OCI-LY7 (cell line): ENCODE data around the gene FOXN4. TPM values are rescaled to one million over a fixed set of nuclear protein-coding genes. Genes with fewer than 3 reads are reported as not detected.

Experiments
- BruUV-seq: library from RNA; stranded (reverse); fragments of 400-500 nt; replicated peaks from 2 replicates; lab custom pipeline; 2021; lab: Mats Ljungman, UMichigan
- CTCF ChIA-PET: fragments of 300-600 bp; sonication (Branson Sonifier 250); formaldehyde crosslinking; loops from one replicate; lab custom pipeline; 2022; ENCODE audit warnings: antibody characterized with exemption; ENCODE audit not compliant: unreplicated experiment; lab: Charles Lee
- POLR2A ChIA-PET: fragments of 300-600 bp; sonication (Branson Sonifier 250); formaldehyde crosslinking; loops from one replicate; lab custom pipeline; 2022; ENCODE audit warnings: antibody characterized with exemption; lab: Charles Lee
- DNase-seq: peaks from one replicate; pipeline ENCODE4 v3.0.0-alpha.2; 2015; ENCODE audit warnings: low spot score
- H2AFZ ChIP-seq: fragments of 200-600 bp; sonication (generic), shearing (Covaris generic); 2 replicates; pipeline ENCODE4 v1.6.1; 2014; ENCODE audit warnings: mild to moderate bottlenecking, antibody characterized with exemption, low read length, moderate library complexity
- H3K27ac ChIP-seq: fragments of 200-600 bp; sonication (generic); 2 replicates; pipeline ENCODE4 v1.5.1; 2014; ENCODE audit warnings: mixed run types, low read depth, mild to moderate bottlenecking, moderate library complexity, low read length, inconsistent platforms; ENCODE audit not compliant: poor library complexity, severe bottlenecking
- H3K36me3 ChIP-seq: fragments of 200-600 bp; sonication (generic); 2 replicates; pipeline ENCODE4 v1.6.1; 2014; ENCODE audit warnings: mild to moderate bottlenecking, antibody characterized with exemption, low read length, moderate library complexity, mixed read lengths; ENCODE audit not compliant: insufficient read depth
- H3K4me1 ChIP-seq: fragments of 200-600 bp; sonication (generic); 2 replicates; pipeline ENCODE4 v1.5.1; 2014; ENCODE audit warnings: mild to moderate bottlenecking, low read length; ENCODE audit not compliant: insufficient read depth, poor library complexity, severe bottlenecking
- H3K4me2 ChIP-seq: fragments of 200-600 bp; sonication (generic); 2 replicates; pipeline ENCODE4 v1.6.1; 2014; ENCODE audit warnings: mild to moderate bottlenecking, low read length
- H3K4me3 ChIP-seq: fragments of 200-600 bp; sonication (generic); 2 replicates; pipeline ENCODE4 v1.5.1; 2014; ENCODE audit warnings: mild to moderate bottlenecking, low read depth, low read length; ENCODE audit not compliant: poor library complexity, severe bottlenecking
- H3K79me2 ChIP-seq: fragments of 200-600 bp; sonication (generic); 2 replicates; pipeline ENCODE4 v1.6.1; 2016; ENCODE audit warnings: low read depth, mild to moderate bottlenecking, low read length, moderate library complexity, mixed read lengths; ENCODE audit not compliant: insufficient read depth
- H3K9me2 ChIP-seq: fragments of 200-600 bp; sonication (generic); 2 replicates; pipeline ENCODE4 v1.6.1; 2016; ENCODE audit warnings: mild to moderate bottlenecking, low read length, mixed read lengths; ENCODE audit not compliant: insufficient read depth
- H3K9me3 ChIP-seq: fragments of 200-600 bp; sonication (generic); 2 replicates; pipeline ENCODE4 v1.6.1; 2014; ENCODE audit warnings: mild to moderate bottlenecking, mixed run types, low read length, mixed read lengths
- H4K20me1 ChIP-seq: fragments of 200-600 bp; sonication (generic); 2 replicates; pipeline ENCODE4 v1.6.1; 2014; ENCODE audit warnings: mild to moderate bottlenecking, antibody characterized with exemption, low read length, moderate library complexity, mixed read lengths; ENCODE audit not compliant: insufficient read depth
- EZH2phosphoT487 ChIP-seq: fragments of 200-600 bp; sonication (generic); IDR thresholded peaks from 2 replicates; pipeline ENCODE4 v1.6.1; 2018; ENCODE audit warnings: low read depth, borderline replicate concordance, mild to moderate bottlenecking, mixed run types, antibody characterized with exemption, low read length, moderate library complexity, mixed read lengths
- intact Hi-C: fragments of 100-400 bp; cut with micrococcal nuclease; formaldehyde crosslinking; loops from one replicate; pipeline ENCODE4 v1.10.0; 2022; ENCODE audit not compliant: unreplicated experiment
- total RNA-seq, 2 experiments: library from RNA; depleted of rRNA in 1 of 2; stranded (reverse); fragments of >200 nt in 1 of 2; shearing (Covaris generic) in 1 of 2; gene quantifications; 2 replicates each; pipeline ENCODE4 v1.2.3, GENCODE V29; 2014 to 2022
- TF ChIP-seq, protein P1 (sequence below): fragments of 200-600 bp; sonication (generic); conservative IDR thresholded peaks from 2 replicates; pipeline ENCODE4 v1.5.1; 2014; ENCODE audit warnings: mild to moderate bottlenecking, antibody characterized with exemption, low read length, moderate library complexity, mixed read lengths

The FOXN4 gene
- total RNA-seq, 2 experiments from 2014 or later = 2.7 to 4.5 TPM

DNA sequence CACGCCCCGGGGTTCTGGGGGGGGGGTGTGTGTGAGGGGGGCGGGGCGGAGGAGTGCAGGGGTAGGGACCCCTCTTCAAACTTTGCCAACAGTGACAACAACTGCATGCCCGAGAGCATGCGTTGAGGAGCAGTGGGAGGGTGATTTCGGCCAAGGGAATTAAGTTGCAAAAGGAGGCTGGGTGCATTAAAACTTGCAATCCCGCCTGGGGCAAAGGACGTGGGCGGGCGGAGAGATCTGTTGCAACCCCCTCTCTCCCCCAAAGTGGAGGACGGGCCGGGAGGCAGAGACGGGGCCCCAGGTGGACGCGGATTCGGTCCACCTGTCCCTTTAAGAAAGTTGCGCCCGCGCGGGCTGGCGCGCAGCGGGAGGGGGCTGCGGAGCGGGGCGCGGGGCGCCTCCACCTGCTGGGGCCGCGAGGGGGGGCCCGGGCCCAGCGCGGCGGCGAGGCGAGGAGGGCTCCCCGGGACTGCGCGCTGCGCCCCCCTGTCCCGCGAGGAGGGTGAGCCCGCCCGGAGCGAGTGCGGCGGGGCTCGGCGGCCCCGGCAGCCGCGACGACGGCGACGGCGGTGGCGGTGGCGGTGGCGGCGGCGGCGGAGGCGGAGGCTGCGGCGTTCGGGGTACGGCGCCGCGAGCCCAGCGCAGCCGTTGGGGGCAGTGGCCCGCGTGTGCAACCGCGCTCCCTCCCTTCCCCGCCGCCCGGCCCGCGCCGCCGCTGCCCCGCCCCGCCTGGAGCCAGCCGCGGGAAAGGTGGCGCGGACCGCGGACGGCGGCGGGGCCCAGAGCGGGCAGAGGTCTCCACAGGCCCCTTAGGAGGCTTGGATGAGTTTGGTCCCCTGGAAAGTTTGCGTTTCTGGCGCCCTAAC is 530 bp upstream of the FOXN4 start:
- Histone ChIP-seq H4K20me1 (no peaks in the 10 kb centered on the region), H3K9me2 (no peaks in the 10 kb centered on the region), H3K79me2 (peaks cover 8% of the 10 kb centered on the region; the same call in 1 of the 2 replicates), H3K4me1 (peaks cover 36% of the 10 kb centered on the region), H2AFZ (peak overlapping the region; percentile 88), H3K4me2 (peak overlapping the region; percentile 88), H3K4me3 (peak overlapping the region; percentile 75), H3K36me3 (no peaks in the 10 kb centered on the region), H3K9me3 (no peaks in the 10 kb centered on the region), H3K27ac (peak overlapping the region; percentile 65)
- TF ChIP-seq, protein P1, sequence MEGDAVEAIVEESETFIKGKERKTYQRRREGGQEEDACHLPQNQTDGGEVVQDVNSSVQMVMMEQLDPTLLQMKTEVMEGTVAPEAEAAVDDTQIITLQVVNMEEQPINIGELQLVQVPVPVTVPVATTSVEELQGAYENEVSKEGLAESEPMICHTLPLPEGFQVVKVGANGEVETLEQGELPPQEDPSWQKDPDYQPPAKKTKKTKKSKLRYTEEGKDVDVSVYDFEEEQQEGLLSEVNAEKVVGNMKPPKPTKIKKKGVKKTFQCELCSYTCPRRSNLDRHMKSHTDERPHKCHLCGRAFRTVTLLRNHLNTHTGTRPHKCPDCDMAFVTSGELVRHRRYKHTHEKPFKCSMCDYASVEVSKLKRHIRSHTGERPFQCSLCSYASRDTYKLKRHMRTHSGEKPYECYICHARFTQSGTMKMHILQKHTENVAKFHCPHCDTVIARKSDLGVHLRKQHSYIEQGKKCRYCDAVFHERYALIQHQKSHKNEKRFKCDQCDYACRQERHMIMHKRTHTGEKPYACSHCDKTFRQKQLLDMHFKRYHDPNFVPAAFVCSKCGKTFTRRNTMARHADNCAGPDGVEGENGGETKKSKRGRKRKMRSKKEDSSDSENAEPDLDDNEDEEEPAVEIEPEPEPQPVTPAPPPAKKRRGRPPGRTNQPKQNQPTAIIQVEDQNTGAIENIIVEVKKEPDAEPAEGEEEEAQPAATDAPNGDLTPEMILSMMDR = no peak
- TF ChIP-seq EZH2phosphoT487 = no peak
- ChIA-PET CTCF (no interaction called here), POLR2A (no interaction called here)
- intact Hi-C loops = no loop called here
- BruUV-seq = no TSS peak
- peak; percentile 91 for DNase-seq

DNA sequence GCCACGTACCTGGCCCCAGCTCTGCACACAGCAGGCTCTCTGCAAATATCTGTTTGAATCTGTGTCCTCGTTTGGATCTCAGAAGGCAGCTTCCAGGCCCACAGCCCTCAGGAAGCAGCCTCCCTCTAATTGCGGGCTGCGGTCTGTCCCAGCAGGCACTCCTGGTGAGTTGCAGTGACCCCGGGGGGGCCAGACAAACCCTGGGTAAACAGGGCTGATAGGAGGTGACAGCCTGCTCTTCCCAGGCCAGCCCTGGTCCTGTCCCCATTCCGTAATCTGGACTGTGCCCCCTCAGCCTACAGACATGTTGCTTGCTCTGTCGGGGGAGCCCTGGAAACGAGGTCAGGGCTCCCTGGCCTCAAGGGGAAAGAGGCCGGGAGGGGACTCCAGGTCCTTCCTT is 2.0 kb downstream of the FOXN4 start:
- no peaks in the 10 kb centered on the region for H4K20me1 ChIP-seq
- peaks cover 41% of the 10 kb centered on the region for H3K4me1 ChIP-seq
- intact Hi-C loops = no loop called here
- peaks cover 8% of the 10 kb centered on the region; the same call in 1 of the 2 replicates for H3K79me2 ChIP-seq
- DNase-seq = no peak
- no peak overlapping the region for H3K4me3 ChIP-seq
- POLR2A ChIA-PET = no interaction called here
- H3K4me2 ChIP-seq = no peak overlapping the region
- CTCF ChIA-PET = no interaction called here
- no peaks in the 10 kb centered on the region for H3K9me3 ChIP-seq
- H2AFZ ChIP-seq = no peak overlapping the region
- no peaks in the 10 kb centered on the region for H3K9me2 ChIP-seq
- TF ChIP-seq, protein P1 = no peak
- no peak for TF ChIP-seq EZH2phosphoT487
- no TSS peak for BruUV-seq
- H3K36me3 ChIP-seq = no peaks in the 10 kb centered on the region
- H3K27ac ChIP-seq = no peak overlapping the region

DNA sequence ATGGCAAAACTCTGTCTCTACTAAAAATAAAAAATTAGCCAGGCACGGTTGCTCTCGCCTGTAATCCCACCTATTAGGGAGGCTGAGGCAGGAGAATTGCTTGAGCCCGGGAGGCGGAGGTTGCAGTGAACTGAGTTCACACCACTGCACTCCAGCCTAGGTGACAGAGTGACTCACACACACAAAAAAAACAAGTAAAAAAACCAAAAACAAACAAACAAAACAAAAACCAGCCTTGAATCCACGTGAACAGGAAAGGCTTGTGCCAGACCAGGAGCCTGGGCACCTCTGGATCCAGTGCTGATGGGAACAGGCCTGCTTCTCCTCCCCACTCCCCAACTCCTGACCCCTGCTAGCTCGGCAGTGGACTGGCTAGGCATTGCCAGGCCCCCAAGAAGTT is 3.5 kb downstream of the FOXN4 start:
- intact Hi-C loops = no loop called here
- DNase-seq = no peak
- TF ChIP-seq, protein P1 = no peak
- TF ChIP-seq EZH2phosphoT487 = no peak
- H3K36me3 ChIP-seq = no peaks in the 10 kb centered on the region
- no peaks in the 10 kb centered on the region for H3K79me2 ChIP-seq
- H3K4me3 ChIP-seq = no peak overlapping the region
- H3K4me2 ChIP-seq = no peak overlapping the region
- H4K20me1 ChIP-seq = no peaks in the 10 kb centered on the region
- BruUV-seq = no TSS peak
- H3K4me1 ChIP-seq = peaks cover 27% of the 10 kb centered on the region
- H3K9me3 ChIP-seq = no peaks in the 10 kb centered on the region
- no peak overlapping the region for H3K27ac ChIP-seq
- no peak overlapping the region for H2AFZ ChIP-seq
- ChIA-PET POLR2A (no interaction called here), CTCF (no interaction called here)
- H3K9me2 ChIP-seq = no peaks in the 10 kb centered on the region
